Karpas-422 (cell line): ENCODE results near the gene ZNF579. TPM values are rescaled to one million over a fixed set of nuclear protein-coding genes. Genes with fewer than 3 reads are reported as not detected.

Source experiments
- DNase-seq: peaks from one replicate; pipeline ENCODE4 v3.0.0-alpha.2; 2015
- H2AFZ ChIP-seq: fragments of 200-600 bp; sonication (generic); 2 replicates; pipeline ENCODE4 v1.6.1; 2014; ENCODE audit warnings: antibody characterized with exemption, low read length, mixed read lengths
- H3K27ac ChIP-seq: fragments of 200-600 bp; sonication (generic); 2 replicates; pipeline ENCODE4 v1.5.1; 2014; ENCODE audit warnings: mild to moderate bottlenecking, low read length, moderate library complexity
- H3K27me3 ChIP-seq: fragments of 200-600 bp; sonication (generic); 2 replicates; pipeline ENCODE4 v1.6.1; 2014; ENCODE audit warnings: low read length, mixed read lengths
- H3K36me3 ChIP-seq: fragments of 200-600 bp; sonication (generic); 2 replicates; pipeline ENCODE4 v1.6.1; 2014; ENCODE audit warnings: low read length, mixed read lengths; ENCODE audit not compliant: insufficient read depth
- H3K4me1 ChIP-seq: fragments of 200-600 bp; sonication (generic); 2 replicates; pipeline ENCODE4 v1.6.1; 2014; ENCODE audit warnings: mild to moderate bottlenecking, low read length, mixed read lengths
- H3K4me2 ChIP-seq: fragments of 200-600 bp; sonication (generic); 2 replicates; pipeline ENCODE4 v1.6.1; 2014; ENCODE audit warnings: low read length, low read depth, mild to moderate bottlenecking; ENCODE audit not compliant: poor library complexity, severe bottlenecking
- H3K4me3 ChIP-seq: fragments of 200-600 bp; sonication (generic); 2 replicates; pipeline ENCODE4 v1.5.1; 2014; ENCODE audit warnings: mild to moderate bottlenecking, antibody characterized with exemption, low read length, mixed read lengths
- H3K79me2 ChIP-seq: fragments of 200-600 bp; sonication (generic); 2 replicates; pipeline ENCODE4 v1.6.1; 2014; ENCODE audit warnings: mild to moderate bottlenecking, low read length, mixed read lengths
- H3K9ac ChIP-seq: fragments of 200-600 bp; sonication (generic); 2 replicates; pipeline ENCODE4 v1.6.0; 2014; ENCODE audit warnings: low read length
- H3K9me2 ChIP-seq: fragments of 200-600 bp; sonication (generic), shearing (Covaris generic); replicated peaks from 2 replicates; pipeline ENCODE4 v1.6.0; 2014; ENCODE audit warnings: mild to moderate bottlenecking, low read length, moderate library complexity; ENCODE audit not compliant: insufficient read depth
- H3K9me3 ChIP-seq: fragments of 300-700, 200-600 bp; sonication (generic); 2 replicates; pipeline ENCODE4 v1.6.1; 2014; ENCODE audit warnings: low read length, mixed read lengths
- H4K20me1 ChIP-seq: fragments of 200-600 bp; sonication (generic); 2 replicates; pipeline ENCODE4 v1.6.1; 2014; ENCODE audit warnings: mild to moderate bottlenecking, antibody characterized with exemption, low read length, low read depth; ENCODE audit not compliant: insufficient read depth
- total RNA-seq: library from RNA; depleted of rRNA; stranded (reverse); fragments of >200 nt; shearing (Covaris generic); gene quantifications from 2 replicates; pipeline ENCODE4 v1.2.3, GENCODE V29; 2014; ENCODE audit warnings: low replicate concordance

ZNF579 gene
- total RNA-seq, 1 experiment from 2014 or later: 5.0 TPM

DNA sequence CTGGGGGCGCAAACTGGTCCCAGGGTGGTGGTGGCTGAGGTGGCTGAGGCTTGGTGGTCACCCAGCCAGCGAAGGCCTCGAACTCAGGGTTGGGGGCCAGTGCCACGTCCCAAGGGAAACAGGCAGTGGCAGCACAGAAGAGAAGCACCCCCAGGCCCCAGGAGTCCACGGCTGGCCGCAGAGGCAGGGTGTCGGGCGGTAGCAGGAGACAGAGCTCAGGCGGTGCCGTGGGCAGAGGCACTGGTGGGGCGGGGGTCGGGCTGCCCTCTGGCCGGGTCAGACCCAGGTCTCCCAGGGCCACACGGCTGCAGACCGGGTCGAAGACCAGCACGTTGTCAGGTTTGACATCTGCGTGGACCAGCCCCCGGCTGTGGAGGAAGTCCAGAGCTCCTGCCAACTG lies 39.6 kb downstream of the ZNF579 start:
- Histone ChIP-seq H3K4me1 (no peaks in the 10 kb centered on the region), H3K9ac (no peak overlapping the region), H3K27me3 (no peaks in the 10 kb centered on the region)

DNA sequence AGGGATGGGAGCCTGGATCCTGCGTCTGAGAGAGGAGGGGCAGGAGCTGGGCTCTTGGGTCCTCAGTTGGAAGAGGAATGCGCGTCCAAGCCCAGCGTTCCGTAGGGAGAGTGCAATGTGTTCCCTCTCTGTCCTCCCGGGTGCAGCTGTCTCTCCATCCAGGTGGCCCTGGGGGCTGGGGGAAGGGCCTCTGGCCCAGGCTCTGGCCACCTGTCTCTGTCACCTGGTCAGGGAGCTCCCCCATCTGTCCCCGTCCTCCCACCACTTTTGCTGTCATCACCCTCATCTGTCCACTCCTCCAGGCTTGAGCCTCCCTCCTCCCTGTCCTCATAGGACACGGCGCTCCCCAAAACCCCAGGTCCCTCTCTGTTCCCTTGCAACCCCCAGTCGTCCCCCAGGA lies 40.0 kb downstream of the ZNF579 start:
- Histone ChIP-seq H3K4me3 (no peak overlapping the region), H3K4me1 (no peaks in the 10 kb centered on the region), H2AFZ (no peak overlapping the region), H4K20me1 (no peaks in the 10 kb centered on the region), H3K27ac (no peak overlapping the region), H3K4me2 (no peak overlapping the region), H3K27me3 (no peaks in the 10 kb centered on the region), H3K9me3 (no peaks in the 10 kb centered on the region), H3K9ac (no peak overlapping the region), H3K36me3 (no peaks in the 10 kb centered on the region), H3K79me2 (no peaks in the 10 kb centered on the region), H3K9me2 (no peaks in the 10 kb centered on the region)
- no peak for DNase-seq

More for the DNA sequence above, 39.6 kb downstream of the ZNF579 start:
- H2AFZ ChIP-seq: no peak overlapping the region
- no peaks in the 10 kb centered on the region for H3K9me3 ChIP-seq
- H3K27ac ChIP-seq: no peak overlapping the region
- H3K9me2 ChIP-seq: no peaks in the 10 kb centered on the region
- no peak overlapping the region for H3K4me2 ChIP-seq
- H4K20me1 ChIP-seq: no peaks in the 10 kb centered on the region
- no peak overlapping the region for H3K4me3 ChIP-seq
- no peaks in the 10 kb centered on the region for H3K79me2 ChIP-seq
- no peaks in the 10 kb centered on the region for H3K36me3 ChIP-seq
- no peak for DNase-seq

DNA sequence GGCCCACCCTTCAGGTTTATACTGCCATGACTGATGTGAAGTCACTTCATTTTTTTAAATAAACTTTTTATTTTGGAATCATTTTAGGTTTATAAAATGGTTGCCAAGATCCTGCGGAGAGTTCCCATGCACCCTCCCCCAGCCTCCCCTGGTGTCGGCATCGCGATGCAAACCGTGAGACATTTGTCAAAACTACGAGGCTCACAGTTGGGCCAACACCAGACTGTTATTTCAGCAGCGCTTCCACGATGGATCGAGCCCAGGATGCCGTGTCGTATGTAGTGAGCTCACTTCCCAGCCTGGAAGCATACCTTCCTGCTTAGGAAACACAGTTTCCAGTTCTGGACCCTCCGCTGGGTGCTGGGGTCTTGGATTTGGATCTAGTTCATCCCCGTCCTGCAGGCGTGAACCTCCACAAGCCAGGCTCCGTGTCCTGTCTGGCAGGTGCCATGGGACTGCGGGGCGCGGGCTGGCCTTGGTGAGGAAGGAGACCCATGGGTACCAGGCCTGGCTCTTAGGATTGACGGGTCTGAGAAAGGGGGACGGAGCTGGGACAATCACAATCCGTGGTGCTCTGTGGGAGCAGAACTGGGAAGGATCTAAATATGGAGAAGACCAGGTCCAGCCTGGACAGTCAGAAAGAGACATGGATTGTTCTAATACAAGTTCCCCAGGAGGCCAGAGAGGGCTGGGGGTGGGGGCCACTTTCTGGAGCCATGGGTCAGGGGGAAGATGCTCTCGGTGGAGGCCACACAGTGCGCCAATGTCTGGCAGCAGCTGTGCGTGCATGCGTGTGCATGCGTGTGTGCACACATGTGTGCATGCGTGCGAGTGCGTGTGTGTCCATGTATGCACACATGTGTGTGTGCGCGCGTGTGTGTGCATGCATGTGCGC lies 41.3 kb downstream of the ZNF579 start:
- Histone ChIP-seq H2AFZ (no peak overlapping the region), H3K9ac (no peak overlapping the region), H3K36me3 (no peaks in the 10 kb centered on the region), H4K20me1 (no peaks in the 10 kb centered on the region), H3K4me3 (no peak overlapping the region), H3K27ac (no peak overlapping the region), H3K4me2 (no peak overlapping the region), H3K4me1 (no peaks in the 10 kb centered on the region), H3K27me3 (no peaks in the 10 kb centered on the region), H3K9me2 (no peaks in the 10 kb centered on the region), H3K79me2 (no peaks in the 10 kb centered on the region), H3K9me3 (no peaks in the 10 kb centered on the region)
- DNase-seq: no peak

DNA sequence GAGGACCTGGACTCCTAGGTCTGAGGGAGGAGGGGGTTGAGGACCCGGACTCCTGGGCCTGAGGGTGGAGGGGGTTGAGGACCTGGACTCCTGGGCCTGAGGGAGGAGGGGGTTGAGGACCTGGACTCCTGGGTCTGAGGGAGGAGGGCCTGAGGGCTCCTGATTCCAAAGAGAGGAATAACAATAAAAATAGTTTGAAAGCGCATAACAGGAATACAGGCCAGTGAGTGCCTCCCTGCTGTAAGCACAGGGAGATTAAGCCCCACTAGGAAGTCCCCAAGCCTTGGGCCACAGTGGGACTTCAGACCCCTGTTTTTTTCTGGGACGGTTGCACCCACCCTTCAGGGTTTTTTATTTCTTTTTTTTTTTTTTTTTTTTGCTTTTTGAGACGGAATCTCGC lies 42.5 kb downstream of the ZNF579 start:
- H3K9me2 ChIP-seq: no peaks in the 10 kb centered on the region
- no peak overlapping the region for H3K4me2 ChIP-seq
- DNase-seq: no peak
- H3K4me3 ChIP-seq: no peak overlapping the region
- no peak overlapping the region for H3K9ac ChIP-seq
- H3K36me3 ChIP-seq: no peaks in the 10 kb centered on the region
- H3K27me3 ChIP-seq: no peaks in the 10 kb centered on the region
- no peaks in the 10 kb centered on the region for H3K4me1 ChIP-seq
- no peaks in the 10 kb centered on the region for H3K79me2 ChIP-seq
- H3K27ac ChIP-seq: no peak overlapping the region
- no peaks in the 10 kb centered on the region for H3K9me3 ChIP-seq
- no peak overlapping the region for H2AFZ ChIP-seq
- H4K20me1 ChIP-seq: no peaks in the 10 kb centered on the region

DNA sequence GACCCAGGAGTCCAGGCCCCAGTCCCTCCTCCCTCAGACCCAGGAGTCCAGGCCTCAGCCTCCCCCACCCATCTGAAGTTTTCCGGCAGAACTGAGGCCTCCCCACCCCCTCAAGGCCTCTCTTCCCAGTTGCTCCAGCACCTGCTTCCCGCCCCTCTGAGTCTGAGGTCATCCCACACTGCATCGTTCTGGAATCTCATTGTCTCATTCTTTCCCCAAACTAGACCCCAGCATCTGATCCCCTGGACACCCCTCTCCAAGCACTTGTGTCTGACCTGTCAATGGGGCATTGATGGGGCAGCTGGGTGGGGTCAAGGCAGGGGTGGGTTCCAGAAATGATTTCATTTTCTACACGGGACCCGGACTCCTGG lies 42.9 kb downstream of the ZNF579 start:
- Histone ChIP-seq H3K4me2 (no peak overlapping the region), H3K27me3 (no peaks in the 10 kb centered on the region), H3K9ac (no peak overlapping the region), H3K4me1 (no peaks in the 10 kb centered on the region), H3K9me3 (no peaks in the 10 kb centered on the region), H3K4me3 (no peak overlapping the region), H3K27ac (no peak overlapping the region), H3K9me2 (no peaks in the 10 kb centered on the region), H4K20me1 (no peaks in the 10 kb centered on the region), H2AFZ (no peak overlapping the region), H3K36me3 (no peaks in the 10 kb centered on the region), H3K79me2 (no peaks in the 10 kb centered on the region)
- DNase-seq: no peak

- Histone ChIP-seq H3K4me3 (no peak within 1 kb of the TSS), H3K27ac (no peak within 1 kb of the TSS), H3K9me2 (no peaks in the 10 kb centered on the region), H3K4me2 (no peak within 1 kb of the TSS), H3K27me3 (no peaks in the 10 kb centered on the region), H3K4me1 (no peaks in the 10 kb centered on the region), H2AFZ (no peak within 1 kb of the TSS), H3K79me2 (no peaks in the 10 kb centered on the region), H3K9me3 (no peaks in the 10 kb centered on the region), H4K20me1 (no peaks in the 10 kb centered on the region), H3K36me3 (no peaks in the 10 kb centered on the region), H3K9ac (no peak within 1 kb of the TSS)
- no peak for DNase-seq
These were observed 43.5 kb downstream of the ZNF579 start, which contains the start of gene SBK2 for GRCh38 chr19:55536951-55537740. TSS of gene SBK2 (minus strand) at chr19:55537133. CDS start at chr19:55536294, 839 bp downstream.

DNA sequence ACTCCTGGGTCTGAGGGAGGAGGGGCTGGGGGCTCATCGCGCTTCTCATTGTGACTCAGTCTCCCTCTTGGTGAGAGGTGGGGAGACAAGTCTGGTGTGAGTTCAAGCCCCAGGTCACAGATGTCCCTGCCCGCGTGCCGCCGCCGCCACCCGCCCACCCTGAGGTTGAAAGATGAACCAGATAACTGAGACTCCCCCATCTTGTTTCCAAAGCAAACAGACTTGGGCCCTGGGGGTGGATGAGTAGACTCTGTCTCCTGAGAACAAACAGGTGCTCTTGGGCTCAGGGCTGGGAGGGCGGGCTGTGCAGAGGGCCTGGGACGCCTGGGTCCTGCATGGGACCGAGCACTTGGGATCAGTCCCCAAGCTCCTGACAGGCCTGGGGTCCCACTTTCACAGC lies 44.3 kb downstream of the ZNF579 start:
- Histone ChIP-seq H3K4me1 (no peaks in the 10 kb centered on the region), H3K9me2 (no peaks in the 10 kb centered on the region), H3K79me2 (no peaks in the 10 kb centered on the region), H2AFZ (no peak overlapping the region), H4K20me1 (no peaks in the 10 kb centered on the region), H3K9me3 (no peaks in the 10 kb centered on the region), H3K4me3 (no peak overlapping the region), H3K27ac (no peak overlapping the region), H3K36me3 (no peaks in the 10 kb centered on the region), H3K4me2 (no peak overlapping the region), H3K9ac (no peak overlapping the region), H3K27me3 (no peaks in the 10 kb centered on the region)
- no peak for DNase-seq

DNA sequence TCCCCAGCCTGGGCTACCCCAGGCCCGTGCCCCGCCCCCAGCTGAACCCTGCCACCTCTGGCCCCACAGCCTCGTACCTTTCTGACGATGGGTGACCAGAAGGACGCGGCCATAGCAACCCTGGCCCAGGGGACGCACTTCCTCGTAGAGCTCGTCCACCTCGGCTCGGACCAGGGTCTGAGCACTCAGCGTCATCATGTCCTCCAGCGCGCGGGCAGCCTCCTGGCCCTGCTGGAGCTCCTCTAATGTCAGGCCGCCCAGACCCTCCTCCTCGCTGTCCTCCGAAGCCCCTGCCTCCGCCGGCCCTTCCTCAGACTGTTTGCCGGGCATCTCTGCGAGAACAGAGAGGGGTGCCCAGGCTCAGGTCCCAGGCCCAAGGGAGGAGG lies 44.7 kb downstream of the ZNF579 start:
- DNase-seq: no peak
- H3K27ac ChIP-seq: no peak overlapping the region
- no peaks in the 10 kb centered on the region for H3K79me2 ChIP-seq
- no peaks in the 10 kb centered on the region for H3K36me3 ChIP-seq
- no peaks in the 10 kb centered on the region for H3K27me3 ChIP-seq
- no peak overlapping the region for H2AFZ ChIP-seq
- no peaks in the 10 kb centered on the region for H4K20me1 ChIP-seq
- no peaks in the 10 kb centered on the region for H3K9me2 ChIP-seq
- H3K4me3 ChIP-seq: no peak overlapping the region
- H3K4me1 ChIP-seq: no peaks in the 10 kb centered on the region
- H3K9ac ChIP-seq: no peak overlapping the region
- no peak overlapping the region for H3K4me2 ChIP-seq
- H3K9me3 ChIP-seq: no peaks in the 10 kb centered on the region
